Activated CD4-positive, alpha-beta T cell treated with anti-CD3 and anti-CD28 coated beads, Interleukin-2, Interleukin-4, amounts not matched to agents 100 ng/mL and 50 ng/mL, durations not matched to agents 16 hours and 8 hours (primary cell): ENCODE data around the gene LDLRAD3.
"Not testable (repeated sequence)": the region's sequence is repeated elsewhere in the genome, so short reads cannot be mapped to it uniquely, and the experiment has no call there.

ENCODE experiments used
- DNase-seq: peaks from one replicate; pipeline ENCODE4 v3.0.0-alpha.2; 2020; ENCODE audit warnings: low spot score

LDLRAD3 gene

GRCh38 chr11:35943713-35944502 is at the start of gene LDLRAD3:
LDLRAD3 (plus strand) TSS chr11:35944062; CDS start chr11:35944099, 37 bp downstream.
- DNase-seq, result peak; percentile 20

GRCh38 chr11:35897019-35897418 is 46.8 kb upstream of the LDLRAD3 start:
- no peak for DNase-seq

- DNase-seq, result no peak
These were observed 40.9 kb upstream of the LDLRAD3 start for GRCh38 chr11:35902961-35903360.

- DNase-seq, result no peak
These were observed 38.1 kb upstream of the LDLRAD3 start for GRCh38 chr11:35905646-35906276.

GRCh38 chr11:35906277-35906661 is 37.6 kb upstream of the LDLRAD3 start:
- DNase-seq, result no peak

- DNase-seq, result no peak
These were observed 37.2 kb upstream of the LDLRAD3 start for GRCh38 chr11:35906681-35907080.

- DNase-seq, result peak; percentile 47
These were observed 36.0 kb upstream of the LDLRAD3 start for GRCh38 chr11:35907648-35908431.

GRCh38 chr11:35908432-35908771 is 35.5 kb upstream of the LDLRAD3 start:
- not testable (repeated sequence) for DNase-seq

GRCh38 chr11:35909511-35910265 is 34.2 kb upstream of the LDLRAD3 start:
- no peak for DNase-seq

GRCh38 chr11:35911013-35911412 is 32.8 kb upstream of the LDLRAD3 start:
- no peak for DNase-seq

- DNase-seq, result no peak
These were observed 32.2 kb upstream of the LDLRAD3 start for GRCh38 chr11:35911616-35912165.

GRCh38 chr11:35912436-35912835 is 31.4 kb upstream of the LDLRAD3 start:
- DNase-seq, result not testable (repeated sequence)

- no peak for DNase-seq
These were observed 30.8 kb upstream of the LDLRAD3 start for GRCh38 chr11:35912883-35913624.

GRCh38 chr11:35914816-35915215 is 29.0 kb upstream of the LDLRAD3 start:
- DNase-seq, result no peak

GRCh38 chr11:35916270-35916669 is 27.6 kb upstream of the LDLRAD3 start:
- DNase-seq, result no peak

GRCh38 chr11:35917676-35918075 is 26.2 kb upstream of the LDLRAD3 start:
- no peak for DNase-seq

GRCh38 chr11:35918716-35919115 is 25.1 kb upstream of the LDLRAD3 start:
- no peak for DNase-seq

GRCh38 chr11:35919244-35919643 is 24.6 kb upstream of the LDLRAD3 start:
- no peak for DNase-seq

GRCh38 chr11:35923452-35923851 is 20.4 kb upstream of the LDLRAD3 start:
- DNase-seq, result no peak

GRCh38 chr11:35924811-35925210 is 19.1 kb upstream of the LDLRAD3 start:
- DNase-seq, result no peak

GRCh38 chr11:35927104-35927503 is 16.8 kb upstream of the LDLRAD3 start:
- no peak for DNase-seq
